Putamen (tissue), 1 donor: ENCODE measurements around the gene DTD1.
A peak's percentile ranks its signal among the peaks of the same experiment; 100 is the strongest.

ENCODE experiments used
- DNase-seq: peaks from one replicate; pipeline ENCODE4 v3.0.0-alpha.2; 2016; ENCODE audit warnings: low spot score

DTD1 gene

GRCh38 chr20:18587665-18588573, at the start of gene DTD1:
Gene DTD1 (plus strand): TSS chr20:18588054. CDS start chr20:18588073, 19 bp downstream.
- peak; percentile 87 for DNase-seq

GRCh38 chr20:18541741-18542140, 46.1 kb upstream of the DTD1 start:
- no peak for DNase-seq

GRCh38 chr20:18543216-18543615, 44.6 kb upstream of the DTD1 start:
- no peak for DNase-seq

GRCh38 chr20:18543932-18544331, 43.9 kb upstream of the DTD1 start:
- no peak for DNase-seq

GRCh38 chr20:18545566-18545965, 42.3 kb upstream of the DTD1 start:
- no peak for DNase-seq

GRCh38 chr20:18548465-18548864, 39.4 kb upstream of the DTD1 start:
- DNase-seq: no peak

- peak; percentile 39 for DNase-seq
These were observed 34.1 kb upstream of the DTD1 start for GRCh38 chr20:18553746-18554145.

GRCh38 chr20:18566892-18567738, 20.7 kb upstream of the DTD1 start, which contains the start of gene SMIM26:
Gene SMIM26 (plus strand): TSS chr20:18567432. CDS start chr20:18567479, 47 bp downstream.
- peak; percentile 90 for DNase-seq

GRCh38 chr20:18567739-18568091, 20.1 kb upstream of the DTD1 start:
- DNase-seq: no peak

- DNase-seq: no peak
These were observed 16.8 kb upstream of the DTD1 start for GRCh38 chr20:18571009-18571408.

- DNase-seq: no peak
These were observed 16.3 kb upstream of the DTD1 start for GRCh38 chr20:18571578-18571977.

GRCh38 chr20:18577942-18578341, 9.9 kb upstream of the DTD1 start:
- DNase-seq: no peak

GRCh38 chr20:18578581-18578980, 9.3 kb upstream of the DTD1 start:
- no peak for DNase-seq

GRCh38 chr20:18580012-18580411, 7.8 kb upstream of the DTD1 start:
- DNase-seq: no peak

- DNase-seq: no peak
These were observed 2.7 kb upstream of the DTD1 start for GRCh38 chr20:18585134-18585533.

GRCh38 chr20:18588574-18588933, 700 bp downstream of the DTD1 start:
- DNase-seq: no peak

- DNase-seq: no peak
These were observed 2.3 kb downstream of the DTD1 start for GRCh38 chr20:18589941-18590674.

GRCh38 chr20:18596270-18596669, 8.4 kb downstream of the DTD1 start:
- no peak for DNase-seq

- DNase-seq: no peak
These were observed 21.9 kb downstream of the DTD1 start for GRCh38 chr20:18609741-18610140.

GRCh38 chr20:18611492-18611891, 23.6 kb downstream of the DTD1 start:
- no peak for DNase-seq

- no peak for DNase-seq
These were observed 25.7 kb downstream of the DTD1 start for GRCh38 chr20:18613553-18613952.

GRCh38 chr20:18614244-18614643, 26.4 kb downstream of the DTD1 start:
- DNase-seq: no peak
